Spinal cord (tissue), 10 donors: ENCODE measurements around the gene SANBR. TPM values are rescaled to one million over a fixed set of nuclear protein-coding genes. Genes with fewer than 3 reads are reported as not detected.

Experiments used
- DNase-seq, 6 donors: peaks; one replicate each; pipeline versions ENCODE4 v3.0.0 to v3.0.0-alpha.2; 2013 to 2015; ENCODE audit warnings: low spot score in 6 of 6, low read depth in 4 of 6
- H3K27ac ChIP-seq: one replicate; pipeline ENCODE4 v1.5.1; 2013; ENCODE audit warnings: low read depth, low read length, control low read depth
- H3K27me3 ChIP-seq: one replicate; pipeline ENCODE4 v1.6.1; 2013; ENCODE audit warnings: low read length; ENCODE audit not compliant: control insufficient read depth, insufficient read depth
- H3K36me3 ChIP-seq: one replicate; pipeline ENCODE4 v1.6.1; 2013; ENCODE audit warnings: low read length; ENCODE audit not compliant: control insufficient read depth, insufficient read depth
- H3K4me1 ChIP-seq: one replicate; pipeline ENCODE4 v1.6.1; 2013; ENCODE audit warnings: low read length; ENCODE audit not compliant: control insufficient read depth, insufficient read depth
- H3K4me3 ChIP-seq: one replicate; pipeline ENCODE4 v1.5.1; 2013; ENCODE audit warnings: low read depth, low read length, control low read depth
- H3K9me3 ChIP-seq: one replicate; pipeline ENCODE4 v1.6.1; 2013; ENCODE audit warnings: low read length; ENCODE audit not compliant: control insufficient read depth, insufficient read depth
- WGBS: methylation state at CpG from one replicate; pipeline ENCODE4 v1.1.5; 2013; ENCODE audit warnings: missing lambda C conversion rate; ENCODE audit not compliant: insufficient coverage; 5-methylcytosine and 5-hydroxymethylcytosine counted together
- polyA plus RNA-seq, 2 donors: library from polyadenylated mRNA; unstranded; fragments of 120-200 nt; gene quantifications; one replicate each; pipeline ENCODE4 v1.2.1, GENCODE V29; 2013; ENCODE audit not compliant: insufficient read length in 2 of 2
- total RNA-seq, 2 donors: library from RNA; depleted of rRNA in 1 of 2; stranded (reverse); fragments of 120-200 nt in 1 of 2; fragments of >200 nt in 1 of 2; gene quantifications; one replicate each; pipeline versions ENCODE4 v1.2.3 to v1.2.4, GENCODE V29; 2013 to 2014
- donor health status: healthy.

SANBR gene
- total and polyA plus RNA-seq, 4 donors = 28.9 to 55.7 (median 43.0) TPM

DNA sequence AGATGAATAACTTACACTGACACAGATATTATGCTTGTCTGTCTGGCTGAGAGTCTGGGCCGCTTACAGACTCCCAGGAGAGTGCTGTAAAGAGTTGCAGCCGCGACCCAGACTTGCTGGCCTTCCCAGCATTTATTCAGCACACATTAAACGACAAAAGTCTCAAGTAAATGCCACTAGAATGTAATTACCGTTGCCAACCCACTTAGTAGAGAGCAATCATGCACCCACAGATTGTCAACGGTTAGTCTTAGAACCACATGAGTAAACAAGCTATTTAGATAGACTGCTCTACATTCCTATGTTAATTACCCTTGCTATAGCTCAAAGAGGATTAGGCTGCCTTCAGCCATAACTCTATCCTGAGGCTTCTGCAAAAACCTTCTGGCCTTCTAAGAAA is 48.5 kb downstream of the SANBR start:
- Histone ChIP-seq H3K27ac (no peak overlapping the region), H3K27me3 (no peaks in the 10 kb centered on the region), H3K4me3 (no peak overlapping the region), H3K36me3 (peaks cover 26% of the 10 kb centered on the region), H3K4me1 (no peaks in the 10 kb centered on the region), H3K9me3 (peaks cover 5% of the 10 kb centered on the region)
- WGBS = 73% methylated on average over 6 of the region's 6 CpGs
- DNase-seq = no peak

Other genes starting within 250 kb of the SANBR start
- gene REL, start 184.3 kb upstream of the SANBR start, total RNA-seq = 10 to 100 TPM in 1 of 2 donors, 1 to 10 TPM in 1; 8.7 to 10.8 TPM
- 1 to 10 TPM; 2.8 to 3.0 TPM for gene REL, start 184.3 kb upstream of the SANBR start, polyA plus RNA-seq
- 10 to 100 TPM; 27.8 to 40.8 TPM for gene PEX13, start 48.2 kb upstream of the SANBR start, total RNA-seq
- gene PEX13, start 48.2 kb upstream of the SANBR start, polyA plus RNA-seq = 10 to 100 TPM; 24.3 to 24.5 TPM
- gene PUS10, start 47.6 kb upstream of the SANBR start, total RNA-seq = 10 to 100 TPM in 1 of 2 donors, 1 to 10 TPM in 1; 9.0 to 11.4 TPM
- 1 to 10 TPM; 4.3 to 4.6 TPM for gene PUS10, start 47.6 kb upstream of the SANBR start, polyA plus RNA-seq
- 10 to 100 TPM; 12.2 to 31.2 TPM for gene C2orf74, start 96.3 kb downstream of the SANBR start, total RNA-seq
- gene C2orf74, start 96.3 kb downstream of the SANBR start, polyA plus RNA-seq = 10 to 100 TPM; 31.4 to 40.3 TPM